ENCODE data around the gene OBSCN. TPM values are rescaled to one million over a fixed set of nuclear protein-coding genes. Genes with fewer than 3 reads are reported as not detected.

The OBSCN gene
- total RNA-seq, 1 donor from 2014 or later = 1.5 TPM

DNA sequence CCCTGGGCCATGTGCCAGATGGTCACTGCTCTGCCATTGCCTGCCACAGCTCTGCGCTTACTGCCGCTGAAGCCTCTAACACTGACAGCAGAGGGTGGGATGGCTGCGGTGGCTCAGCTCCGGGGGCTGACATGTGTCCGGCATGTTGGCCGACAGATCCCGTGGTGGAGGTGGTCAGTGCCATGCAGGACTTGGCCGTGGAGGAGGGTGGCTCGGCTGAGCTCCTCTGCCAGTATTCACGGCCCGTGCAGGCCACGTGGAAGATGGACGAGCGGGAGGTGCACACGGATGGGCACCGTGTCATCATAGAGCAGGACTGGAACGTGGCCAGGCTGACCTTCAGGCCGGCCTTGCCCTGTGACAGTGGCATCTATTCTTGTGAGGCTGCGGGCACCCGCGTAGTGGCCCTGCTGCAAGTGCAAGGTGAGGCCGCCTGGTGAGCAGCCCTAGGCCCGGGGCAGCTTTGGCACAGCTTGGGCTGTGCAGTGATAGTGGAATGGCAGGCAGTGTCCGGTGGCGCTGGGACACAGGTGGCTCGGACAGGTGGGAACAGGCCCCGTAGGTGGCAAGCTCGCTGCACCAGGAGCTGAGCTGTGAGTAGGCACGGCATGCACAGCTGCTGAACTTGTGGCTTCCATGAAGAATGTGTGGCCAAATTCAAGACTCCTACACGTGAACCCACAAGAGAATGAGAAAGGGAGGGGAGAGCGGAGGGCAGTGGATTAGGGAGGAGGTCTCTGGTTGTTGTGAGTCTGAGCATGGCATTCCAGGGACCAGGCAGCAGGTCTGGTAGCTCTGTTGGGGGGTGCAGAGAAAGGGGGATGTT is 107.0 kb downstream of the OBSCN start:
- no peak for DNase-seq (ENCODE audit: extremely low read depth, low read depth, low spot score)

DNA sequence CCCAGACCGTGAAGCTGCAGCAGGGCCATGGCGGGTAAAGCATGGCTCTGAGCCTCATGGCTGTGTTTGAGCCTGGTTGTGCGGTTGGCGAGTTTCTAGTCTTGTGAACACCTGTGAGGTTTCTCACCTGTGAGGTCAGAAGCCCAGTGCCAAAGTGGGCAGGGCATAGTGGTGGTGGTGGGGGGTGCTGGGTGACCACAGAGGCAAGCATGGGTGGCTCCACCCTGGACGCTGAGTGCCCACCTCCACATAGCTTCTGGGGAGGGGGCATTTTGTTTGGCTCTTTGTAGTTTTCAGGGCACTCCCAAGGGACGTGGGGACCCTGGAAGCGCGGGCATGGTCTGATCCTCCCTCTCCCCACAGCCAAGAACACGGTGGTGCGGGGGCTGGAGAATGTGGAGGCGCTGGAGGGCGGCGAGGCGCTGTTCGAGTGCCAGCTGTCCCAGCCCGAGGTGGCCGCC is 107.7 kb downstream of the OBSCN start:
- no peak for DNase-seq (ENCODE audit: extremely low read depth, low read depth, low spot score)

DNA sequence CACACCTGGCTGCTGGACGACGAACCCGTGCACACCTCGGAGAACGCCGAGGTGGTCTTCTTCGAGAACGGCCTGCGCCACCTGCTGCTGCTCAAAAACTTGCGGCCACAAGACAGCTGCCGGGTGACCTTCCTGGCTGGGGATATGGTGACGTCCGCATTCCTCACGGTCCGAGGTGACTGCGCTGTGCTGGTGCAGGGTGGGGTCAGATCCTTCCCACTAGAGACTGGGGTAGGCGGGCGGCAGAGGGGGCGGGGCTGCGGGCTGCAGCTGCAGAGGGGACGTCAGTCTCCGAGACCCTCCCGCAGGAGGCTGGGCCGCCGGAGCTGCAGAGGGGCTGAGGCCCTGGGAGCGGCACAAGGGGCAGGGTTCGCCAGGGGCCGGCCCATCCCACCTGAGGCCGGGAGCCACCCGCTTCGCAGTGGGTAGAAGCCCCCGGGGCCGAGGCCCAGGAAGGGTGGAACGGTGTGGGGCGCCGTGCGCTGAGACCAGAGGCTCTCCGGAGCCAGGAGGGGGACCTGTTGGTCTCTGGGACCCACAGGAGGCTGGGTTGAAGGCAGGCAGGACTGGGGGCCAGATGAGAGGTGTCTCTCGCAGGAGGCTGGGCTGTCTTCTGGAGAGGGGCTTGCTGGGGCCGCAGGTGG is 108.2 kb downstream of the OBSCN start:
- no peak for DNase-seq (ENCODE audit: extremely low read depth, low read depth, low spot score)

DNA sequence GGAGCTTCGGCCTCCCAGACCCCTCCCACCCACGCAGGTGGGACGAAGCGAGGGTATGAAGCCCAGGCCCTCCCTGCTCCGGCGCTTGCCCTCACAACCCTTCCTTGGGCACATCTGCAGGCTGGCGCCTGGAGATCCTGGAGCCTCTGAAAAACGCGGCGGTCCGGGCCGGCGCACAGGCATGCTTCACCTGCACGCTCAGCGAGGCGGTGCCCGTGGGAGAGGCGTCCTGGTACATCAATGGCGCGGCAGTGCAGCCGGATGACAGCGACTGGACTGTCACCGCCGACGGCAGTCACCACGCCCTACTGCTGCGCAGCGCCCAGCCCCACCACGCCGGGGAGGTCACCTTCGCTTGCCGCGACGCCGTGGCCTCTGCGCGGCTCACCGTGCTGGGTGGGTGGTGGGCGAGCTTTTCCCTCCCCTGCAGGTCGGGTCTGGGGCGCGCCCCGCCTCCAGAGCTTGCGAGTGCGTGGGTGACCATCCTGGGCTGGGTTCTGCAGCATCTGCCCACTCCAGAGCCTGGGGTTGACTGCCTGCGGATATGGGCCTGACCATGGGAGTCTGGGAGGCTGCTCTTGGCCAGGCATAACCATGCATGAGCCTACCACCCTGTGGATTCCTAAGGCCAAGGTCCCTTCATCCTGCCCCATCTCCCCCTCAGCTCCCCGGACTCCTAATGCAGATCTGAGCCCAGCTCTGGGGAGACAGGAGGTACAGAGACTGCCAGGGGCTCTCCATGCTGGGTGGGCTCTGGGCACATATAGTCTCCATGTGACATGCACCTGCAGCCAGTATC is 108.9 kb downstream of the OBSCN start:
- no peak for DNase-seq (ENCODE audit: extremely low read depth, low read depth, low spot score)

DNA sequence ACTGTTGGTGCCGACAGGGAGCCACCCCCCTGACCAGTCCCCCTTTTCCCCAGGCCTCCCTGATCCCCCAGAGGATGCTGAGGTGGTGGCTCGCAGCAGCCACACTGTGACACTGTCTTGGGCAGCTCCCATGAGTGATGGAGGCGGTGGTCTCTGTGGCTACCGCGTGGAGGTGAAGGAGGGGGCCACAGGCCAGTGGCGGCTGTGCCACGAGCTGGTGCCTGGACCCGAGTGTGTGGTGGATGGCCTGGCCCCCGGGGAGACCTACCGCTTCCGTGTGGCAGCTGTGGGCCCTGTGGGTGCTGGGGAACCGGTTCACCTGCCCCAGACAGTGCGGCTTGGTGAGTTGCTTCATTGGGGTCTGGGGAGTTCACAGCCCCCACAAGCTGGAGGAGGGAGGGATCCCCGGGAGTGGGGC is 109.6 kb downstream of the OBSCN start:
- no peak for DNase-seq (ENCODE audit: extremely low read depth, low read depth, low spot score)

DNA sequence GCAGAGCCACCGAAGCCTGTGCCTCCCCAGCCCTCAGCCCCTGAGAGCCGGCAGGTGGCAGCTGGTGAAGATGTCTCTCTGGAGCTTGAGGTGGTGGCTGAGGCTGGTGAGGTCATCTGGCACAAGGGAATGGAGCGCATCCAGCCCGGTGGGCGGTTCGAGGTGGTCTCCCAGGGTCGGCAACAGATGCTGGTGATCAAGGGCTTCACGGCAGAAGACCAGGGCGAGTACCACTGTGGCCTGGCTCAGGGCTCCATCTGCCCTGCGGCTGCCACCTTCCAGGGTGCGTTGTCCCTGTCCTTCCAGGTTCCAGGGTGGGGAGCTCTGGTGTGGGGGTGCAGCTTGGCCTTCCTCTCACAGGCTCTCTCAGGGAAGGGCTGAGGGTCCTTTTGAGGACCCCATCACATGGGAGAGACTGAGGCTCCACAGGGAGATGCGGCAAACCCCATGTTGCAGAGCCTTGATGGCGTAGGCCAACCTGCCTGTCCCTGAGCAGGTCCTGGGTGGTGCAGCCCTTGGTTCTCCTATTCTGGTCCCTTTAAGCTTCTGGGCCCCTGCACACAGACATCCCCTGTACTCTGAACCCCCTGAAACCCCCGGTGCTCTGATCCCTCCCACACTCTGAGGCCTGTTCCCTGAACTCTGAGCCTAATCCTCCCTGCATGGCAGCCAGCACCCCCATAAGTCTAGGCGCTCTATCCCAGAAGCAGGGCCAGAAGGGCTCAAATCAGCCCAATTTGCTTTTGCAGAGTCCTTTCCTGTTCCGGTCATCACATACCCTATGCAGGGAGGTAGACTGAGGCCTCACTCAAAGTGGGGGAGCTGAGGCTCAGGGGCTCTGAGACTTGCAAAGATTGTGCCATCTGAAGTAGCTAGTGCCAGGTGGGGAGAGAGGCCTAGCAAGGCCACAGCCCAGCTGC is 110.3 kb downstream of the OBSCN start:
- DNase-seq (ENCODE audit: extremely low read depth, low read depth, low spot score) = no peak

DNA sequence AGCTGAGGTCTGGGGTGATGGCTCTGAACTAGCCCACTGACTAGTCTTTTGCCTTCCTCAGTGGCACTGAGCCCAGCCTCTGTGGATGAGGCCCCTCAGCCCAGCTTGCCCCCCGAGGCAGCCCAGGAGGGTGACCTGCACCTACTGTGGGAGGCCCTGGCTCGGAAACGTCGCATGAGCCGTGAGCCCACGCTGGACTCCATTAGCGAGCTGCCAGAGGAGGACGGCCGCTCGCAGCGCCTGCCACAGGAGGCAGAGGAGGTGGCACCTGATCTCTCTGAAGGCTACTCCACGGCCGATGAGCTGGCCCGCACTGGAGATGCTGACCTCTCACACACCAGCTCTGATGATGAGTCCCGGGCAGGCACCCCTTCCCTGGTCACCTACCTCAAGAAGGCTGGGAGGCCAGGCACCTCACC is 111.0 kb downstream of the OBSCN start:
- no peak for DNase-seq (ENCODE audit: extremely low read depth, low read depth, low spot score)

DNA sequence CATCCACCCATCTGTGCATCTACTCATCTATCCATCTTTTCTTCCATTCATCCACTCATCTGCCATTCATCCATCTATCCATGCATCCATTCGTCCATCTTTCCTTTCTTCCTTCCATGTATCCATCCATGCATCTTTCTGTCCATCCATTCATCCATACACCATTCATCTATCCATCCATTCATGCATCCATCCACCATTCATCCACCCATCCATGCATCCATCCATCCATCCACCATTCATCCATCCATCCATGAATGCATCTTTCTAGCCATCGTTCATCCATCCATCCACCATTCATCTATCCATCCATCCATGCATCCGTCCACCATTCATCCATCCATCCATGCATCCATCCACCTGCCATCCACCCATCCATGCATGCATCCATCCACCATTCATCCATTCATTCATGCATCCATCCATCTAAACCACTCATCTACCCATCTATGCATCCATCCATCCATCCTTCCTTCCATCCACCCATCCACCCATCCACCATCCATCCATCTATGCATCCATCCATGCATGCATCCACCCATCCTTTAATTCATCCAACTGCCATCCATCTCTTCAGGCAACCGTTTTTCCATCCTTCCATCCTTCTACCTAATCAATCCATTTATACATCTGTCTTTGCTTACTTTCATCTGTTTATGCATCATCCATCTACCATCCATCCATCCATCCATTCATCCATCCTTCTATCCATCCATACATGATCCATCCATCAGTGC is 111.7 kb downstream of the OBSCN start:
- DNase-seq (ENCODE audit: extremely low read depth, low read depth, low spot score) = no peak

DNA sequence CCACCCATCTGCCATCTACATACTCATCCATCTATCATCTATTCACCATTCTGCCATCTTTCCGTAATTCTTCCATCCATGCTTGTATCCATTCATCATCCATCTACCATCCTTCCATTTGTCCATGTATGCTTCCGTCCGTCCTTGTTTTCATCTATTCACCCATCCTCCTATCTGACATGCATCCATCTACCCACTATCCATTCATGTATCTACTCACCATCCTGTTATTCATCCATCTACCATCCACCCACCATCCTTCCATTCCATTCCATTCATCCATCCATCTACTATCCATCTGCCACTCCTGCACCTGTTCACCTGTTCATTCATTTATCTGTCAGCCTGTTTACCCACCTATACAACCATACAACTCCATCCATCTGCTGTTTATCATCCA is 112.5 kb downstream of the OBSCN start:
- no peak for DNase-seq (ENCODE audit: extremely low read depth, low read depth, low spot score)

DNA sequence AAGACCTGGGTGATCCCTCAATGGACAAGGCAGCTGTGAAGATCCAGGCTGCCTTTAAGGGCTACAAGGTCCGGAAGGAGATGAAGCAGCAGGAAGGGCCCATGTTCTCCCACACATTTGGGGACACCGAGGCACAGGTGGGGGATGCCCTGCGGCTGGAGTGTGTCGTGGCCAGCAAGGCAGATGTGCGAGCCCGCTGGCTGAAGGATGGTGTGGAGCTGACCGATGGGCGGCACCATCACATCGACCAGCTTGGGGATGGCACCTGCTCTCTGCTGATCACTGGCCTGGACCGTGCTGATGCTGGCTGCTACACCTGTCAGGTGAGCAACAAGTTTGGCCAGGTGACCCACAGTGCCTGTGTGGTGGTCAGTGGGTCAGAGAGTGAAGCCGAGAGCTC is 113.6 kb downstream of the OBSCN start:
- DNase-seq (ENCODE audit: extremely low read depth, low read depth, low spot score) = no peak

DNA sequence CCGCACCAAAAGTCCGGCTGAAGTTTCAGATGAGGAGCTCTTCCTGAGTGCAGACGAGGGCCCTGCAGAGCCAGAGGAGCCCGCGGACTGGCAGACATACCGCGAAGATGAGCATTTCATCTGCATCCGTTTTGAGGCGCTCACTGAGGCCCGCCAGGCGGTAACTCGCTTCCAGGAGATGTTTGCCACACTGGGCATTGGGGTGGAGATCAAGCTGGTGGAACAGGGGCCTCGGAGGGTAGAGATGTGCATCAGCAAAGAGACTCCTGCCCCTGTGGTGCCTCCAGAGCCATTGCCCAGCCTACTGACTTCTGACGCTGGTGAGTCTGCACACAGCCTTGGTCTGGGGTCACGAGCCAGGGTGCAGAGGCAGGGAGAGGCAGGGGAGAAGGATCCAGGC is 114.1 kb downstream of the OBSCN start:
- DNase-seq (ENCODE audit: extremely low read depth, low read depth, low spot score) = no peak

DNA sequence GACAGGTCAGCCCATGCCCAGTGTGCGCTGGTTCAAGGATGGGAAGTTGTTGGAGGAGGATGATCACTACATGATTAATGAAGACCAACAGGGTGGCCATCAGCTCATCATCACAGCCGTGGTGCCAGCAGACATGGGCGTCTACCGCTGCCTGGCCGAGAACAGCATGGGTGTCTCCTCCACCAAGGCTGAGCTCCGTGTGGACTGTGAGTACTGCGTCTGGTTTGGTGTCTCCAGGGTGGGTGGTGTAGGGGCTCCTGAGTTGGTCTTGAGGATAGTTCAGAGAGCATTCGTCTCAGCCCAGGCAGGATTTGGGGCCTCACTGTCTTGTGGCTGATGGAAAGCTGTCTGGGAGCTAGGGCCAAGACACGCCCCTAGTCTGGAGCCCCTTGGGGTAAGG is 115.6 kb downstream of the OBSCN start:
- DNase-seq (ENCODE audit: extremely low read depth, low read depth, low spot score) = no peak

DNA sequence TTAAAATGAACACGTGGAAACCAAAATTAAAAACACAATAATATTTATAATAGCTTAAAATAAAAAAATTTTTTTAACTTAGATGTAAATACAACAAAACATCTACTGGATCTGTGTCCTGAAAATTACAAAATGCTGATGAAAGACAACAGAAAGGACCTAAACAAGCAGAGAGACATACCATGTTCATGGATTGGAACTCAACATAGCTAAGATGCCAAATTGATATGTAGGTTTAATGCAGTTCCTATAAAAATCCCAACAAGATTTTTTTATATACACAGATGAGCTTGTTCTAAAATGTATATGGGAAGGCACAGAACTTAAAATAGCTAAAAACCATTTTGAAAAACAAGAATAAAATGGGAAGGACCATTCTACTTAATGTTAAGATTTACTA is 117.4 kb downstream of the OBSCN start:
- no peak for DNase-seq (ENCODE audit: extremely low read depth, low read depth, low spot score)

DNA sequence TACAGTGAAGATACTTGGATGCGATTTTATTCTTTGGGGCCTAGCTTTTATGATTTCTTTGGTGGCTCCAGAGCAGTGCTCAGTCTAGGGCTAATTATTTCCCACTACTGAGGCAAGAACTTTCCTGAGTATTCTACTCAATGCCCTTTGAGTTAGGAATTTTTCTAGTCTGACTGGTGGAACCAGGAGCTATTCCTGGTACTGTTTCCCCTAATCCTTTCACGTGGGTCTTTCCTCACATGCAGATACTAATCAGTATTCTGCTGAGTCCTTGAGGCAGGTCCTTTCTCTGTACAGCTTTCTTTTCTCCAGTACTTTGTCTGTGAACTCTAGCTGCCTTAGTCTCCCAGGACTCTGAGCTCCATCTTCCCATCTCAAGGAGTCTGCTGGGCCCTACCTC is 122.0 kb downstream of the OBSCN start:
- no peak for DNase-seq (ENCODE audit: extremely low read depth, low read depth, low spot score)

DNA sequence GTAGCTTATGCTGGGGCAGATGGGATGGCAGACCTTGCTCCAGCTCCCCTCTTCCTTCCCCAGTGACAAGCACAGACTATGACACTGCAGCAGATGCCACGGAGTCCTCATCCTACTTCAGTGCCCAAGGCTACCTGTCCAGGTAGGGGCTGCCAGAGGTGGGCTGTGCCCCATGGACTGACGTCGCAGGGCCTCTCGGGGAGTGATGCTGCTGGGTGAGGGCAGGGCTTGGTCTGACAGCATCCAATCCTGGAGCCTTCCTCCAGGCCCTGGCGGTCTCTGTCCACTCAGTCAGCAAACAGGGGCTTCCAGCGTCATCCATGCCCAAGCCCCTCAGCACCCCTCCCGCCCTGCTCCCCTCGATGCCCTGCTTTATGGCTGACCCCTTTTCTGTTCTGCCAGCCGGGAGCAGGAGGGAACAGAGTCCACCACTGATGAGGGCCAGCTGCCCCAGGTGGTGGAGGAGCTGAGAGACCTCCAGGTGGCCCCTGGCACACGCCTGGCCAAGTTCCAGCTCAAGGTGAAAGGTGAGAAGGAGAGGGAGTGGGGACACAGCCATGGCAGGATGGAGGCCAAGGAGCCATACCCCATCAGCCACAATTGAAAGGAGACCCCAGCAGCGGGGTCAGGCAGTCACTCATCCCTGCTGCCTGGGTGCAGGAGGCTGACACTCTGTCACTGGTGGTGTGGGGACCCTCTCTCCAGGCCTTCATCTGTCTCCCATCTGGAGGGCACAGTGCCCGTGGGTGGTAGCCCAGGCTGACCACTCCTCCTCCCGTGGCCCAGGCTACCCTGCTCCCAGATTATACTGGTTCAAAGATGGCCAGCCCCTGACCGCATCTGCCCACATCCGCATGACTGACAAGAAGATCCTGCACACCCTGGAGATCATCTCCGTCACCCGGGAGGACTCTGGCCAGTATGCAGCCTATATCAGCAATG is 125.2 kb downstream of the OBSCN start:
- no peak for DNase-seq (ENCODE audit: extremely low read depth, low read depth, low spot score)

DNA sequence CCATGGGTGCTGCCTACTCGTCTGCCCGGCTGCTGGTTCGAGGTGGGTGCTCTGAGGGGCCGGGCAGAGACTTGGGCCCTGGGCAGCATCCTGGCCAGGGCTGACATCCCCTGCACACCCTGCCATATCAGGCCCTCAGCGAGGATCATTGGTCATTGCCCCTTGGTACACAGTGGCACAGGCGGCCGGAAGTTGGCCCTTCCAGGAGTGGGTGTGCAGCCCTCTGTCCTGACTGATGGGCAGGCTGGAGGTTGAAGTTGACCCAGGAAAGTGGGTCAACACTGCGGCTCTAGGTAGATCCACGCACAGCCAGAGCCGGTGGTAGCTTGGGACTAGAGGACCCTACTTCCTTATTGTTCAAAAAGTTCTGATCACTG is 125.9 kb downstream of the OBSCN start:
- DNase-seq (ENCODE audit: extremely low read depth, low read depth, low spot score) = no peak

DNA sequence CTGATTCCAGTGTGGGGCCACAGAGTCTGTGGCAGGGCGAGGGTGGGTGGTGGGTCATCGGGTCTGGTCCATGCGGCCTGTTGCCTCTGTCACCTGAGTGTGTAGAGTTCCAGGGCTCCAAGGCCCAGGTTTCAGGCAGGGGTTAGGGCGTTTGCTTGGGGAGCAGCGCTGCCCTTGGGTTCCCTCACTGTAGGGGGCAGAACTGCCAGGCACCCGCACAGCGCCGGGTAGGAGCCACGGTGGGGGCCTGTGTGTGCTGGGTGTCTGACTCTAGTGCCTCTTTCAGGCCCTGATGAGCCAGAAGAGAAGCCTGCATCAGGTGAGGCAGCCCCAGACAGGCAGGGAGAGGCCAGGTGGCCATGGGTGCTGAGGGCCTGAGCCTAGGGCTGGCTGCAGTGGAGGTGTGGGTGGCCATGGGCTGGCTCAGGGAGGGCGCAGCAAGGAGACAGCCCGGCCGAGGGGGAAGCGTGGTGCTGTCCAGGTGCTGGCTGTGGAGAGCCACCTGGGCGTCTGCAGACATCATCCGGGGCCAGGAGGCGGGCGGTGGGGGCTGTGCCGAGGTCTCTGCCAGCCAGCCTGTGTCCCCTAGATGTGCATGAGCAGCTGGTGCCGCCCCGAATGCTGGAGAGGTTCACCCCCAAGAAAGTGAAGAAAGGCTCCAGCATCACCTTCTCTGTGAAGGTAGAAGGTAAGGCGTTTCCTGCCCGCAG is 126.5 kb downstream of the OBSCN start:
- no peak for DNase-seq (ENCODE audit: extremely low read depth, low read depth, low spot score)

DNA sequence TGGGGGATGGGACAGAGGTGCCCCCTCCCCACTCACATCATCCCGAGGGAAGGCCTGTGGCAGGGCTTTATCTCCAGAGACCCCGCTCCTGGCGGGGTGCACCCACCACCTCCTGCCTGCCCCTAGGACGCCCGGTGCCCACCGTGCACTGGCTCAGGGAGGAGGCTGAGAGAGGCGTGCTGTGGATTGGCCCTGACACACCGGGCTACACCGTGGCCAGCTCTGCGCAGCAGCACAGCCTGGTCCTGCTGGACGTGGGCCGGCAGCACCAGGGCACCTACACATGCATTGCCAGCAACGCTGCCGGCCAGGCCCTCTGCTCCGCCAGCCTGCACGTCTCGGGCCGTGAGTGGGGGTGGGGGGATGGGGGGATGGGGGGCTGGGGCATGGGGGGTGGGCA is 127.1 kb downstream of the OBSCN start:
- no peak for DNase-seq (ENCODE audit: extremely low read depth, low read depth, low spot score)

All from glomerular endothelial cell (primary cell).